Thyroid gland (tissue), 4 donors: ENCODE results near the gene ROPN1L.

Experiments used
- POLR2A ChIP-seq, 2 donors: fragments of 450-650 bp; IDR thresholded peaks; one replicate each; pipeline ENCODE4 v1.6.1; 2017; ENCODE audit warnings: antibody characterized with exemption in 2 of 2, mild to moderate bottlenecking in 2 of 2, moderate library complexity in 1 of 2
- TF ChIP-seq, protein P1 (sequence below), 6 experiments: fragments of 200-600 bp in 3 of 6; fragments of 450-650 bp in 3 of 6; sonication (generic) in 3 of 6; IDR thresholded peaks; one replicate each; pipeline ENCODE4 v1.5.1; 2016 to 2019; ENCODE audit warnings: antibody characterized with exemption in 6 of 6, mild to moderate bottlenecking in 2 of 6, inconsistent platforms in 1 of 6, moderate library complexity in 1 of 6

DNA sequence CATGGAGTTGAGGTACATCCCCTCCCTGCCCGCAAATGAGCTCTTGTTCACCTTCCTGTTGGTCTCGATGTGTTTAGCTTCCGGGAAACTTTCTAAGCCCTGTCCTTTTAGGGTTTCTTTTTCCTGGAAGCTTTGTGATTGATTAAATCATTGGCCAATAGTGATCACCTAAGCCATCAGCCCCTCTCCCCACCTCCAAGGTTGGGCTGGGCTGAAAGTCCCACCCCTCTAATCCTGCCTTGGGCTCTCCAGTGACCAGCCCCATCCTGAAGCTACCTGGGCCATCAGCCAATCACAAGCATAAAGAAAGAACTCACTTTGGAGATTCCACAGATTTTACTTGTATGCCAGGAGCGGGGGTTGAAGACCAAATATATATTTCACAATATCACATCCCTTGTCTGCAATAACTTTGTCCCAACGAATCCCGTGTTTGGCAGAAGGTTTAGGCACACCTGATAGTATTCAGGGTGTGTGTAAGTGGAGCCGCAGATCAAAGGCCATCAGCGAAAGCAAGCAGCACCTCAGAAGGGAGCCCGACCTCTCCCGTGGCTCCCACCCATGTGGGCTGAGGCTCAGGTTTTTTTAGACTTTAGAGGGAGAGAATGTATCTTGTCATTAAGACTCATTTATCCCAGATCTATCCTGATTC lies 20.4 kb downstream of the ROPN1L start:
- TF ChIP-seq POLR2A (IDR thresholded peaks at IDR 0.05): no peak
- TF ChIP-seq, protein P1, sequence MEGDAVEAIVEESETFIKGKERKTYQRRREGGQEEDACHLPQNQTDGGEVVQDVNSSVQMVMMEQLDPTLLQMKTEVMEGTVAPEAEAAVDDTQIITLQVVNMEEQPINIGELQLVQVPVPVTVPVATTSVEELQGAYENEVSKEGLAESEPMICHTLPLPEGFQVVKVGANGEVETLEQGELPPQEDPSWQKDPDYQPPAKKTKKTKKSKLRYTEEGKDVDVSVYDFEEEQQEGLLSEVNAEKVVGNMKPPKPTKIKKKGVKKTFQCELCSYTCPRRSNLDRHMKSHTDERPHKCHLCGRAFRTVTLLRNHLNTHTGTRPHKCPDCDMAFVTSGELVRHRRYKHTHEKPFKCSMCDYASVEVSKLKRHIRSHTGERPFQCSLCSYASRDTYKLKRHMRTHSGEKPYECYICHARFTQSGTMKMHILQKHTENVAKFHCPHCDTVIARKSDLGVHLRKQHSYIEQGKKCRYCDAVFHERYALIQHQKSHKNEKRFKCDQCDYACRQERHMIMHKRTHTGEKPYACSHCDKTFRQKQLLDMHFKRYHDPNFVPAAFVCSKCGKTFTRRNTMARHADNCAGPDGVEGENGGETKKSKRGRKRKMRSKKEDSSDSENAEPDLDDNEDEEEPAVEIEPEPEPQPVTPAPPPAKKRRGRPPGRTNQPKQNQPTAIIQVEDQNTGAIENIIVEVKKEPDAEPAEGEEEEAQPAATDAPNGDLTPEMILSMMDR (IDR thresholded peaks at IDR 0.05): no peak
